Measurements from ENCODE around the gene PAX2.

PAX2 gene

GRCh38 chr10:100791369-100792058 lies 46.1 kb downstream of the PAX2 start:
- no peak overlapping the region for H3K4me3 ChIP-seq (ENCODE audit: low read depth, low read length)
- POLR2A ChIA-PET: no interaction called here
- CTCF ChIA-PET: no interaction called here
- DNase-seq (ENCODE audit: low read depth, low spot score): no peak
- TF ChIP-seq, protein P1, sequence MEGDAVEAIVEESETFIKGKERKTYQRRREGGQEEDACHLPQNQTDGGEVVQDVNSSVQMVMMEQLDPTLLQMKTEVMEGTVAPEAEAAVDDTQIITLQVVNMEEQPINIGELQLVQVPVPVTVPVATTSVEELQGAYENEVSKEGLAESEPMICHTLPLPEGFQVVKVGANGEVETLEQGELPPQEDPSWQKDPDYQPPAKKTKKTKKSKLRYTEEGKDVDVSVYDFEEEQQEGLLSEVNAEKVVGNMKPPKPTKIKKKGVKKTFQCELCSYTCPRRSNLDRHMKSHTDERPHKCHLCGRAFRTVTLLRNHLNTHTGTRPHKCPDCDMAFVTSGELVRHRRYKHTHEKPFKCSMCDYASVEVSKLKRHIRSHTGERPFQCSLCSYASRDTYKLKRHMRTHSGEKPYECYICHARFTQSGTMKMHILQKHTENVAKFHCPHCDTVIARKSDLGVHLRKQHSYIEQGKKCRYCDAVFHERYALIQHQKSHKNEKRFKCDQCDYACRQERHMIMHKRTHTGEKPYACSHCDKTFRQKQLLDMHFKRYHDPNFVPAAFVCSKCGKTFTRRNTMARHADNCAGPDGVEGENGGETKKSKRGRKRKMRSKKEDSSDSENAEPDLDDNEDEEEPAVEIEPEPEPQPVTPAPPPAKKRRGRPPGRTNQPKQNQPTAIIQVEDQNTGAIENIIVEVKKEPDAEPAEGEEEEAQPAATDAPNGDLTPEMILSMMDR (IDR thresholded peaks at IDR 0.05; ENCODE audit: insufficient read depth, low read length, missing control alignments): no peak

DNA sequence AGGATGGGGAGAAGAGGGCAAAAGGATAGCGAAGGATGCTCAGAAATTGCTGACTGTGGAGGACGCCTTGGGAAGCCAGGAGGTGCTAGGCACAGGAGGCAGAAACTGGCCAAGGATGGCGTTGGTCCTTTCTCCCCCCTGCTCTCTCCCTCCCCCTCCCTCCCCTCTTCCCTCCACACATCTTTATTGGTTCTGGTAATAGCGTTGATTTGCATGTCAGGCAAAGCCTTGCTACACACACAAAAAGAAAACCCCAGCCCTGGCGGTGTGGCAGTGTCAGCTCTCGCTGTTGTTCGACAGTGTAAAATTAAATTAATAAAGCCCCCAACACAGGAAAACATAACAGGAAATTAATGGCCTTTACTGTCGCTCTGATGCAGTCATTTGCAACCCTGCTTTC lies 47.2 kb downstream of the PAX2 start:
- ChIA-PET POLR2A (no interaction called here), CTCF (no interaction called here)
- no peak overlapping the region for H3K4me3 ChIP-seq (ENCODE audit: low read depth, low read length)
- TF ChIP-seq, protein P1 (IDR thresholded peaks at IDR 0.05; ENCODE audit: insufficient read depth, low read length, missing control alignments): no peak
- DNase-seq (ENCODE audit: low read depth, low spot score): no peak

DNA sequence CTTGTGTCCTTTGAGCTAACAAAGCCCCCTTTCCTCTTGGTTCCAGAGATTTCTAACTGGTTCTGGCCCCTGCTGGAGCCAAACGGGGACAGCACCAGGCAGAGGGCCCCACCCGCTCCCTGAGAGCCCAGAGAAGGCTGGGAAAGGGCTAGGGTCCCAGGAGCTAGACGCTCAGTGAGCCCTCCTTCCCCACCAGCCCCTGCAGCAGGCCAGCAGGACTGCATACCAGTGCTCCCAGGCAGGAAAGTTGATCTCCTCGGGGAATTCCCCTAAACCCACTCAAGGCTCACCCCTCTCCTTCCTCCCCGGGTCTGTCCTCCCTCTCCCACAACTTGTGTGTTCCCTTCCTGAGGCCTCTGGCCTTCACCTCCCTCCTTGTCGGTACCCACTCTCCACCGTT lies 47.7 kb downstream of the PAX2 start:
- TF ChIP-seq, protein P1 (IDR thresholded peaks at IDR 0.05; ENCODE audit: insufficient read depth, low read length, missing control alignments): no peak
- POLR2A ChIA-PET: no interaction called here
- H3K4me3 ChIP-seq (ENCODE audit: low read depth, low read length): no peak overlapping the region
- no peak for DNase-seq (ENCODE audit: low read depth, low spot score)
- CTCF ChIA-PET: no interaction called here

GRCh38 chr10:100799881-100800280 lies 54.5 kb downstream of the PAX2 start:
- ChIA-PET POLR2A (no interaction called here), CTCF (no interaction called here)

GRCh38 chr10:100800931-100801330 lies 55.5 kb downstream of the PAX2 start:
- ChIA-PET POLR2A (no interaction called here), CTCF (no interaction called here)
- H3K4me3 ChIP-seq (ENCODE audit: low read depth, low read length): no peak overlapping the region
- TF ChIP-seq, protein P1 (IDR thresholded peaks at IDR 0.05; ENCODE audit: insufficient read depth, low read length, missing control alignments): no peak
- no peak for DNase-seq (ENCODE audit: low read depth, low spot score)

More at GRCh38 chr10:100799881-100800280, 54.5 kb downstream of the PAX2 start:
- DNase-seq (ENCODE audit: low read depth, low spot score): no peak
- TF ChIP-seq, protein P1 (IDR thresholded peaks at IDR 0.05; ENCODE audit: insufficient read depth, low read length, missing control alignments): no peak
- H3K4me3 ChIP-seq (ENCODE audit: low read depth, low read length): no peak overlapping the region

GRCh38 chr10:100802196-100802595 lies 56.8 kb downstream of the PAX2 start:
- DNase-seq (ENCODE audit: low read depth, low spot score): no peak
- TF ChIP-seq, protein P1 (IDR thresholded peaks at IDR 0.05; ENCODE audit: insufficient read depth, low read length, missing control alignments): no peak
- POLR2A ChIA-PET: no interaction called here
- no peak overlapping the region for H3K4me3 ChIP-seq (ENCODE audit: low read depth, low read length)
- CTCF ChIA-PET: no interaction called here

Measured in AG04449 (cell line).